Femur (tissue), 1 donor: ENCODE results near the gene SLC15A5.

Experiments
- DNase-seq: peaks from one replicate; pipeline ENCODE4 v3.0.0-alpha.2; 2017

SLC15A5 gene

DNA sequence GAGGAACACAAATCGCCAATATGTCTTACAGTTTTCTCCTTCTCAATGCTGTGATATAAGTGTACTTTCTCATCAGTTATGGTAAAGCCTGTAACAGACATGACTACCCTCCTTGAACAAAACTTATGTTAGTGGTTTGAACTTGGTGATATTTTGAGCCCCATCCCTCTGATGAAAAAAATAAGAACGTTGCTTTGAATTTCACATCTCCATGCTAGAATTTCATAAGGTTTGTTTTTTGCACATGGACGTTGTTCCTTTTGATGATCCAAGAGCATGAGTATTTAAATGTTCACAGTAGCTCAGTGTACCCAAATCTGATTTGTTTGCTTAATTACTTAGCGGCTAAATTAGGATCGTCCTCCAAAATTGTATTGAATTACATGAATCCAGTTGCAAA is at the start of gene SLC15A5:
SLC15A5 (minus strand) TSS at position 101 of the 400 bp plus-strand sequence; CDS start at position 101, 0 bp downstream.
- DNase-seq, result no peak

DNA sequence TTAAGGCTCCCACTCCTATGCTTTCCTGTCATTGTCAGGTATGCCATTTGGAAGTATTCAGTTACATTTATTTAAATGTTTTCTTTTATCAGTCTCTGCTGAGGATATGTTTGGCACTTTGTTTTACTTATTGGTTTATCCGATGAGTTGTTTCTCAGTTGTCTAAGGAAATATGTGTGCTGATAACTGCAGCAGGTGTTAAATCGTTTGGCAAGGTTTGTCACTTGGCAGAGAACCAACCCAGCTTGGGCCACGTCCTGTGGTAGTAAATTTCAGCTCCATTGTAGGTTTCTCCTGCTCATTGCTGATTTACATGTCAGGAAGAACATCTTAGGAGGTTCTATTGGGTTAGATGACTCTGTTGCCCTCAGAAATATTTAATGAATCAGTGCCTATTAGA is 47.9 kb upstream of the SLC15A5 start:
- no peak for DNase-seq

DNA sequence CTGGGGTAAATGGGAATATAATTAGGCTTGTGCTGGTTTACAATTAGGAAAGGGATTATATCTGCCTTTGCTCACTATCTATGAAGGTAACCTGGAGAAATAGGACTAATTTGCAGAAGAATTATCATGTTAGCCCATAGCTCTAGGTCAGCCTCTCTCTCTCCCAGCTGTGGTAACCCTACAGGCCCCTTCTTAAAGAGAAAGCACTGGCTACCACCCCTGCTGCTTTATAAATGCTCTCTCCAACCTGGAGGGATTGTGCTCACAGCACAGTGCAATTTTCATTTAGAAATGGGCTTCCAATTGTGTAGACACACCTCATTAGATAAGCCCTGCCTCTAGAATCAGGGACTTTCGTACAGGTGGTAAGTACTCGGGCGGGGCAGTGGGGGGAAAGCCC is 47.3 kb upstream of the SLC15A5 start:
- no peak for DNase-seq

- DNase-seq, result no peak
These were observed 46.8 kb upstream of the SLC15A5 start for GRCh38 chr12:16324272-16324671.

DNA sequence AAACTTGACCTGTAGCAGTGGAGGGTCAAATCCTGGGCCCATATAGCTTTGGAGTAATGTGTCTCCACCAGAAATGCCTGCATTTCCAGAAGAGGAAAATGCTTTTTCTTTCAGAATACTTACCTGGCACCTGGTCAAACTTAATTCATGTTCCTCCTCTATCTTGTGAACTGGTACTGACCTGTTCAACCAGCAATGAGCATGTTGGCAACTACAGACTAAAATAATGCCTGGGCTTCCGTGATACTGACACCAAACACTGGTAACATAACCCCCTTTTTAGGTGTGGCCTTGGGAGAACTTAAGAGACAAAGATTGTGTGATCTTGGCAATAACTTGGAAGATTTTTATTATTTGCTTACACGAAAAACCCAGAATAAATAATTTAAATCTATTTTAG is 46.2 kb upstream of the SLC15A5 start:
- no peak for DNase-seq

DNA sequence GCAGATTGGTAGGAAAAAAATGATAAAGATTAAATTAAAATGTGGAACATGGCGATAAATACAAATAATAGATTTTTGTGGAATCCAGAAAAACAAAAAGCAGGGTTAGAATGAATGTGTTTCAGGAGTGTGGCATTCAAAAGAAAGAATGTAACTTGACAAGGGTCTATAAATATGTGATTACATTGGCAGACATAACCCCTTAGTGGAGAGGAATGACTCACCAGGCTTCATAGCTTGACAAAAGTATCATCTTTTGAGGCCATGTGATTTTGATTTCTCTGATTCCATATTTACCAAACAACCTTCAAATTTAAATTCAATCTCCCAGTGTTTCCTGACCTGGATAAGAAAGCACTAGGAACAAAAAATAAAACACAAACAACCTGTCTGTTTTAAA is 45.5 kb upstream of the SLC15A5 start:
- DNase-seq, result no peak

GRCh38 chr12:16310934-16311333 is 33.4 kb upstream of the SLC15A5 start:
- DNase-seq, result no peak

- no peak for DNase-seq
These were observed 30.5 kb upstream of the SLC15A5 start for GRCh38 chr12:16307856-16308475.

GRCh38 chr12:16303939-16304338 is 26.5 kb upstream of the SLC15A5 start:
- no peak for DNase-seq

- DNase-seq, result peak; percentile 71
These were observed 23.3 kb upstream of the SLC15A5 start for GRCh38 chr12:16300736-16301135.

GRCh38 chr12:16300122-16300521 is 22.6 kb upstream of the SLC15A5 start:
- DNase-seq, result peak; percentile 14

DNA sequence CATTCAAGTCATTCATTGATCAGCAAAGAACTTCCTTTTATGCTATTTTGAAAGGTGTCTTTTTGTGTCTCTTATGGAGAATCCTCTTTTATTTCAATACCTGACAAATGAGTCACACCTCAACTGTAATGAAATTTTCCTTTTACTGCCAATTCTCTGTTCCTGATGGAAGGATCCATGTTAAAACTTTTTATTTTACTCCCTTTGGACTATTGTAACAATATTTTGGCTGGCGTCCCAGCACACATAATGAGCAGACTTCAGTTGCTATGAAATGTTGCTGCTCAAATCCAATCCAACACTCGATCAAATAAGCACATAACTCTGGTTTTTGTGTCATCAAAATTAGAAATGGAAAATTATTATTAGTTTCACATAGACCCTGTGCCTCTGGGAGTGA is 21.9 kb upstream of the SLC15A5 start:
- DNase-seq, result peak; percentile 29

- DNase-seq, result no peak
These were observed 20.0 kb upstream of the SLC15A5 start for GRCh38 chr12:16297521-16297920.

GRCh38 chr12:16294376-16294956 is 17.0 kb upstream of the SLC15A5 start:
- no peak for DNase-seq

DNA sequence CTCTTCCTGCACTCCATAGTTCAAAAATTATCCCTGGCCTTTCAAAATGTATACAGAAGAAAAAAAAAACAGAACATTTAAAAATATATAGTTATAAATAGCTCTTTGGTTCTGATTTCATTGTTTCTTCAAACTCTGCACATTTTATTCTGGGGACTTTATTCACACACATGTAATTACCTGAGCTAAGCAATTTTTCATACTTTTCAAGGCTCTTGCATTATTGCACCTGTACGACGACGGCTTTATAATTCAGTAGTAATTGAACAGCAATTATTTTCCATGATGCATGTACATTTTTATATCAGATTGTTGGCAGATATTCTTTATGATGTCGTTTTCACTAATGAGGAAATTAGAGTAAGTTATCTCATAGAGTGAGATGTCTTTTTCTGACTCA is 13.5 kb upstream of the SLC15A5 start:
- no peak for DNase-seq

DNA sequence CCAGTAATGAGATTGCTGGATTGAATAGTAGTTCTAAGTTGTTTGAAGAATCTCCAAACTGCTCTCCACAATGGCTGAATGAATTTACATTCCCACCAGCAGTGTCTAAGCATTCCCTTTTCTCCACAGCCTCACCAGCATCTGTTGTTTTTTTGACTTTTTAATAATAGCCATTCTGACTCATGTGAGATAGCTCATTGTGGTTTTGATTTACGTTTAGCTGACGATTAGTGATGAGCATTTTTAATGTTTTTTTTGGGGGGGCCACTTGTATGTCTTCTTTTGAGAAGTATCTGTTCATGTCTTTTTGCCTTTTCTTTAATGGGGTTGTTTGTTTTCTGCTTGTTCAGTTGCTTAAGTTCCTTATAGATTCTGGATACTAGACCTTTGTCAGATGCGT is 8.1 kb upstream of the SLC15A5 start:
- DNase-seq, result no peak

DNA sequence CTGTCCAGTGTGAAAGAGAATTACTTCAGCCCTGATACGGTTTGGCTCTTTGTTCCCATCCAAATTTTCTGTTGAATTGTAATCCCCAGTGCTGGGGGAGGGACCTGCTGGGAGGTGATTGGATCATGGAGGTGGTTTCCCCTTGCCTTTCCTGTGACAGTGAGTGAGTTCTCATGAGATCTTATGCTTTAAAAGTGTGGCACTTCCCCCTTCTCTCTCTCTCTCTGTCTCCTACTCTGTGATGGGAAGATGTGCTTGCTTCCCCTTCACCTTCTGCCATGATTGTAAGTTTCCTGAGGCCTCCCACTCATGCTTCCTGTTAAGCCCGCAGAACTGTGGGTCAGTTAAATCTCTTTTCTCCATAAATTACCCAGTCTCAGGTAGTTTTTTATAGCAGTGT is 5.5 kb upstream of the SLC15A5 start:
- DNase-seq, result no peak

- DNase-seq, result no peak
These were observed 4.6 kb upstream of the SLC15A5 start for GRCh38 chr12:16282081-16282480.

DNA sequence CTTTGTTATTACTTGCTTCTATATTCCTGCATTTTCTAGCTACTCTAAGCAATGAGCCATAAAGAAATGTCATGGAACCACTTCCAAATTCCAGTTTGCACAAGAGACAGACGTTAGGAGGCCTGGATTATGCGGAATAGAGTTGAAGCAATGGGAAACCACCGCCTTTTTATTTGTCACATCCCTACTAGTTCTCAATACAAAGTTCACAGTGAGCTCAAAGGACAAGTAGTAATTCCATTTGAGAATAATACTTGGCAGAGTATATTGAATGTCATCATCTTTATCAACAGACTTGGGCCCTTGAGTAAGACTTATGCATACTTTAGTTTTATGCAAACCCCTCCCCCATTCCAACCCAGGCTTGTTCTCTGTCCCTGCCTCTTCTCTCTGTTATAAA is 3.7 kb upstream of the SLC15A5 start:
- peak; percentile 18 for DNase-seq

DNA sequence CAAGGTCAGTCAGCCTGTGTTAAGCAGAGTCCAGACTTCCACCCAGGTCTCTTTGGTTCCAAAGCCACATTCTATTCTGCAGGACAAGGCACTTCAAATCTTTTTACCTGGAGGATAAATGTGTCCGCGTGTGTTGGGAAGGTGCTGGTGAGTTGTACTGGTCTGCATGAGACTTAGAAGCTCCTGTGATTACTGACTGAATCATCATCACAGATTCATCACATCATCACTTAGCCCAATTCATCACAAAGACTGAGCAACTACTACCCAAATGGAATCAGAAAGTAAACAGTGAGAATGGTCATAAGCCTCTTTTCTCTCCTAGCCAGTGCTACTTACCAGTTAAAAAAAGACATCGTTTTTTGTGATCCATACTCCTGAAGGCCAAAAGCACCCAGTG is 5.3 kb downstream of the SLC15A5 start:
- no peak for DNase-seq

DNA sequence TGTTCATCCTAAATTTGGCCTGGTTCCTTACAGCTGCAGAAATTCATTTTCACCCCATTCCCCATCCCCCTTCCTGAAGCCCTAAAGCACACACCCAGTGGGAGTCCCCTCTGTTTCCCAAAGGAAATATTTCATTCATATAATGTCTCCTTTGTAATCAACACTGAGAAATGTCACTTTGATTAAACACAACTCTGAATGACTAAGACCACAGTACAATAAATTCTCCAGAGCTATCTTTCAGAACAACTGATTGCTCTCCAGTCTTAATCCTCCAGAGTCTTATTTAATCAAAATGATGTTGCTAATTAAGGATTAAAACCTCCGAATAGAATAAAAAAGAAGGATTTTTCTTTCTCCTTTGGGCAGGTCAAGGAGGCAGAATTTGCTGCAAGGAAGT is 6.4 kb downstream of the SLC15A5 start:
- DNase-seq, result no peak

DNA sequence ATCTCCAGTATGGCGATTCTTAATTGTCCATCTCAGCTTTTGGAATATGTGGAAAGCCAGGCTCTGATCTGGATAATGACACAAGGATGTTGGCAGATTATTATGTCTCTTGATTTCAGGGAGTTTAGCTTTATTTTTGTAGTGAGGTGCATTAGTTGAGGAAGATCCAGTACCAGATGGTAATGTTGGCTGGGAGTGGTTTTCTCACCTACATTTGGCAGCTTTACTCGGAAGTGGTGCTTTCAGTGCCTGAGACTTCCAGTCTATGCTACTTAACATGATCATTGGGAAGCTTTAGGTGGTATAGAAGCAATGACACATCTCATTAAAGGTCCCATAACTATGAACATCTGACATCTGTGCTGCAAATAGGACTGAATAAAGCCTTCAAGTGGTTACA is 7.5 kb downstream of the SLC15A5 start:
- DNase-seq, result no peak

DNA sequence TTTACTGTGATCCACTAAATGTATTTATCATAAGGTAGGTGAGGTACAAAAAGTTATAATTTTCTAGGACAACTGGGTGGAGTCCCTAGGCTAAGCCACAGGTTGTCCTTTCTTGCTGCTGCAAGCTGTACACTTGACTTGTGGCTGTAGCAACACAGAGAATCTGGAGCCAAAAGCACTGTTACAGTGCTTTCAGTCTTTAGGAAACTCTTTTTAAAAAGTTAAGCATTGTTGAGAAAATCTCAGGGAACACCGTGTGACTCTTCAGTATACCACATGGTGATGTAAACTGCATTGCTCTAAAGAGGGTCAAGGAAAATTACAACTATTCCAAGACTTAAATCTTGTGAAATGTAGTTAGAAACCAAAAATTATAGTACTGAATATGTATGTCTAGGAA is 11.4 kb downstream of the SLC15A5 start:
- DNase-seq, result no peak

GRCh38 chr12:16261944-16262475 is 15.5 kb downstream of the SLC15A5 start:
- DNase-seq, result no peak

GRCh38 chr12:16260206-16260605 is 17.3 kb downstream of the SLC15A5 start:
- DNase-seq, result no peak
